Activated T-cell treated with anti-CD3 and anti-CD28 coated beads, Interleukin-2, amount 50 U/mL, for 72 hours (primary cell): Measurements from ENCODE around the gene UBE2E3. TPM values are rescaled to one million over a fixed set of nuclear protein-coding genes. Genes with fewer than 3 reads are reported as not detected.

ENCODE experiments used
- ATAC-seq, 2 donors: fragments of 150-1000 bp; cut with Tn5 transposase; replicated peaks in 1 of 2; 2 replicates each; pipeline ENCODE4 v1.10.0; 2021; ENCODE audit warnings: moderate library complexity in 2 of 2, mild to moderate bottlenecking in 1 of 2
- DNase-seq, 2 donors: peaks; one replicate each; pipeline ENCODE4 v3.0.0; 2021 to 2022; ENCODE audit warnings: mixed read lengths in 1 of 2
- H3K27ac Mint-ChIP-seq: one replicate; pipeline ENCODE4 v1.8.0; 2022; ENCODE audit warnings: mild to moderate bottlenecking, moderate library complexity, mixed read lengths
- H3K27me3 Mint-ChIP-seq: one replicate; pipeline ENCODE4 v1.8.0; 2022; ENCODE audit warnings: low read depth, mixed read lengths
- H3K36me3 Mint-ChIP-seq, 2 donors: one replicate each; pipeline ENCODE4 v1.8.0; 2022; ENCODE audit warnings: mixed read lengths in 2 of 2, mild to moderate bottlenecking in 1 of 2; ENCODE audit not compliant: insufficient read depth in 2 of 2
- H3K4me1 Mint-ChIP-seq: one replicate; pipeline ENCODE4 v1.8.0; 2022; ENCODE audit warnings: low read depth, mixed read lengths
- H3K4me3 Mint-ChIP-seq, 2 donors: one replicate each; pipeline ENCODE4 v1.8.0; 2022; ENCODE audit warnings: mild to moderate bottlenecking in 2 of 2, mixed read lengths in 2 of 2, moderate library complexity in 2 of 2
- H3K9me3 Mint-ChIP-seq, 2 donors: one replicate each; pipeline ENCODE4 v1.8.0; 2022; ENCODE audit warnings: mixed read lengths in 2 of 2
- total RNA-seq, 2 donors: library from RNA; stranded (reverse); gene quantifications; one replicate each; pipeline ENCODE4 v1.2.3, GENCODE V29; 2022

Gene UBE2E3
- total RNA-seq, 2 donors from 2014 or later: 37.8 to 41.4 TPM

- no peak overlapping the region for H3K27ac Mint-ChIP-seq
- H3K4me1 Mint-ChIP-seq: peaks cover 10% of the 10 kb centered on the region
- DNase-seq (no peak), ATAC-seq (no peak)
- H3K36me3 Mint-ChIP-seq: no peaks in the 10 kb centered on the region
- no peak overlapping the region for H3K4me3 Mint-ChIP-seq
- no peaks in the 10 kb centered on the region for H3K9me3 Mint-ChIP-seq
- no peaks in the 10 kb centered on the region for H3K27me3 Mint-ChIP-seq
Observed at GRCh38 chr2:181047829-181048228, 67.4 kb downstream of the UBE2E3 start.

DNA sequence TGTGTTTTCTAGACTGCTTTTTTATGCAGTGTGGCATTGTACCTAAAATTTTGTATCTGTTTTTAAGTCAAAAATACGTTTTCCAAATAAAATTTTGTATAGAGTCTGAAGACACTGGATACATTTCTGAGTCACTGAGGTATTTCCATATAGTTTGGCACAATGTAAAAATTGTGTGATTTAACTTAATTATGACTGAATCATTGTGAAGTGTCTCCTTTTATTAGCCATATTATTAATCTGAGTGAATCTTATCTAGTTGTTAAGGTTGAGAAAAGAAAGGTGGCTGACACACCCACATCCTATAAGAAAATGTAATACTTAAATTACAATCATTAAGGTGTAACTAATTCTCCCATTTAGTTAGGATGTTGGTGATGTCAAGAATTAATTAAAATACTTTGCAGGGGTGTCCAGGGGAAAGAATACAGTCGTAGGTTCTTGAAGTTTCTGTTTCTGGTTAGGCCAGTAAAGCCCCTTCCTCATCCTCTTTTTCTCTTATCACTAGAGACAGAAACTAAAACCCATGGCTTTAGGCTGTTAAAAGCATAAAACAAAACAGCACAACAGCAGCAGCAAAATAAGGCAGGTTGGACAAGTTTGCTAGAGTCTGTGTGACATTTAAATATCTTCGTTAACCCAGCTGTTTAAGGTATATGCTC, 71.6 kb downstream of the UBE2E3 start:
- H3K36me3 Mint-ChIP-seq: no peaks in the 10 kb centered on the region
- no peaks in the 10 kb centered on the region for H3K27me3 Mint-ChIP-seq
- peak overlapping the region in 1 of 2 donors; percentile 46 for H3K4me3 Mint-ChIP-seq
- ATAC-seq: peak in 1 of 2 donors; percentile 11
- peaks cover 25% of the 10 kb centered on the region for H3K4me1 Mint-ChIP-seq
- no peak for DNase-seq
- H3K27ac Mint-ChIP-seq: peak overlapping the region; percentile 45
- no peaks in the 10 kb centered on the region for H3K9me3 Mint-ChIP-seq

DNA sequence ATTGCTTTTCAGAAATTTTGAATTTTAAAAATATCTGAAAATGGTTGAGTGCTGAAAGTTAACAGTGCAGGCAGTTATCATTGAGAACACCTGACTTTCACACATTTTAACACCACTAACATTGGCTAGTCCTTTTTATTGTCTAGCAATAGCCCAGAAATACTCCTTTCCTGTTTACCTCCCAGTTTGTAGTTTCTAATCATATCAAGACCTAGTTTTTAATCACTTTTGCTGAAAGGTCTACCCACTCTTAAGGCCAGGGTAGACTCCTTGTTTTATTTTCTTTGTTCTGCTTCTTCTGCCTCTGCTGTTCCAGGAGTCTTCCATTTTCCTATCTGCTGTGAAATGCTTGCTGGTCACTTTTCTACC, 72.1 kb downstream of the UBE2E3 start:
- H3K27ac Mint-ChIP-seq: peak overlapping the region; percentile 45
- H3K9me3 Mint-ChIP-seq: no peaks in the 10 kb centered on the region
- no peaks in the 10 kb centered on the region for H3K27me3 Mint-ChIP-seq
- H3K36me3 Mint-ChIP-seq: no peaks in the 10 kb centered on the region
- ATAC-seq: peak; percentile 54 to 76
- H3K4me3 Mint-ChIP-seq: peak overlapping the region; percentile 11 to 46
- peaks cover 25% of the 10 kb centered on the region for H3K4me1 Mint-ChIP-seq
- no peak for DNase-seq

GRCh38 chr2:181054256-181054655, 73.9 kb downstream of the UBE2E3 start:
- H3K27me3 Mint-ChIP-seq: no peaks in the 10 kb centered on the region
- H3K4me3 Mint-ChIP-seq: no peak overlapping the region
- no peaks in the 10 kb centered on the region for H3K9me3 Mint-ChIP-seq

DNA sequence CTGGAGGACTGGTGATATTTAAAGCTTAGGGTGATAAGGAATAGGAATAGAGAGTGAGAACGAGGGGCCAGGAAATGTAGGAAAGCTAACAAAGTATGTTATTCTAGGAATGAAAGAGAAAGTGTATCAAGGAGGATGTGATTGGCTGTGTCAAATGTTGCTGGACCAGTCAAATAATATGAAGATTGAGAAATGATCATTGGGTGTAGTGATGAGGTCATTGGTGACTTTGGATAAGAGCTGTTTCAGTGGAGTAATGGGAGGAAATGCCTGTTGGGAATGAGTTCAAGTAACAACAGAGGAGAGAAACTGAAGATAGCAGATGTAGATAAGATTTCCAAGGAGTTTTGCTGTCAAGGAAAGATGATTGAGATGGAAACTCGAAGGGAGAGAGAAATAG, 74.4 kb downstream of the UBE2E3 start:
- no peak overlapping the region for H3K4me3 Mint-ChIP-seq
- peaks cover 25% of the 10 kb centered on the region for H3K4me1 Mint-ChIP-seq
- DNase-seq (no peak), ATAC-seq (no peak)
- no peaks in the 10 kb centered on the region for H3K36me3 Mint-ChIP-seq
- H3K27ac Mint-ChIP-seq: no peak overlapping the region
- H3K9me3 Mint-ChIP-seq: no peaks in the 10 kb centered on the region
- H3K27me3 Mint-ChIP-seq: no peaks in the 10 kb centered on the region

More at GRCh38 chr2:181054256-181054655, 73.9 kb downstream of the UBE2E3 start:
- no peak overlapping the region for H3K27ac Mint-ChIP-seq
- H3K36me3 Mint-ChIP-seq: no peaks in the 10 kb centered on the region
- peaks cover 25% of the 10 kb centered on the region for H3K4me1 Mint-ChIP-seq
- ATAC-seq (no peak), DNase-seq (no peak)

GRCh38 chr2:181058378-181059269, 78.2 kb downstream of the UBE2E3 start:
- Mint-ChIP-seq H3K4me1 (peaks cover 11% of the 10 kb centered on the region), H3K27me3 (no peaks in the 10 kb centered on the region), H3K36me3 (no peaks in the 10 kb centered on the region), H3K9me3 (no peaks in the 10 kb centered on the region), H3K27ac (no peak overlapping the region), H3K4me3 (no peak overlapping the region)
- peak; percentile 29 to 33 for DNase-seq
- ATAC-seq: peak; percentile 32 to 53

DNA sequence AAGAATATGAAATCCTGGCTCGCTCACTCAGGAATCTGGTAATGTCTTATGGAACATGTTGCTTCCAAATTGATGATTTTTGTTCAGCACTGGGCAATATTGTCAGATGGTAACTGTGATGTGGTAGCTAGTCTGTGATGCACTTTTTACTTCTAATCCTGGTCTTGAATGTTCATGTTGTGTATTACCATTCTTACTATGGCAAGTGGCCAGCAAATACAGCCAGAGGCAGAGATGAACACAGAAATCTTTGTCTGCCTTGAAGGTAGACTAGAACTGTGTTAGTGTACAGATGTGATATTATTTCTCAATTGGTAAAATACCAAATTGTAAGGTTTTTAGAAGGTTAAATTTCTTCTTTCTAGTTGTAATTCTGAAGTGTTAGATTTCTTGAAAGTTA, 83.3 kb downstream of the UBE2E3 start:
- Mint-ChIP-seq H3K27ac (no peak overlapping the region), H3K4me3 (no peak overlapping the region), H3K4me1 (no peaks in the 10 kb centered on the region), H3K27me3 (no peaks in the 10 kb centered on the region), H3K36me3 (no peaks in the 10 kb centered on the region), H3K9me3 (no peaks in the 10 kb centered on the region)
- ATAC-seq: no peak
- DNase-seq: no peak

GRCh38 chr2:181065458-181065857, 85.1 kb downstream of the UBE2E3 start:
- no peak for ATAC-seq
- DNase-seq: no peak
- Mint-ChIP-seq H3K9me3 (no peaks in the 10 kb centered on the region), H3K4me1 (no peaks in the 10 kb centered on the region), H3K27me3 (no peaks in the 10 kb centered on the region), H3K36me3 (no peaks in the 10 kb centered on the region), H3K4me3 (no peak overlapping the region), H3K27ac (no peak overlapping the region)

DNA sequence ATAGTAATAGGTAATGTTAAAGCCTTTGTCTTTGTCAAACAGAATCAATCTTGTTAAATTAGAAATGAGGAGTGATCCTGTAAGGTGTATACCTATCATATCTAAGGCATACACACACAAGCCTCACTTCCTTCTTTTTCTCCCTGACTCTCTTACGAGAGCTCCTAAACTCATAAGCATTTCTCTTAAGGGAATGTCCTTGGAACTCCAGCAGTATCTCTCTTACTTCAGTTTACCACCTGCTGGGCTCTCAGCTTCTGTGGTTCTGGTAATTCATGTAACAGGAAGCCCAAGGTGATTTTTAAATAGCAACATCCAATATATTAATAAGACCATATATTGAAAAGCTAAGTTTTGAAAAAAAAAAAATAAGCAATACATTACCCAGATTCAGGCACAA, 85.9 kb downstream of the UBE2E3 start:
- Mint-ChIP-seq H3K4me3 (no peak overlapping the region), H3K9me3 (no peaks in the 10 kb centered on the region), H3K27ac (no peak overlapping the region), H3K36me3 (no peaks in the 10 kb centered on the region), H3K27me3 (no peaks in the 10 kb centered on the region), H3K4me1 (no peaks in the 10 kb centered on the region)
- ATAC-seq (no peak), DNase-seq (no peak)

DNA sequence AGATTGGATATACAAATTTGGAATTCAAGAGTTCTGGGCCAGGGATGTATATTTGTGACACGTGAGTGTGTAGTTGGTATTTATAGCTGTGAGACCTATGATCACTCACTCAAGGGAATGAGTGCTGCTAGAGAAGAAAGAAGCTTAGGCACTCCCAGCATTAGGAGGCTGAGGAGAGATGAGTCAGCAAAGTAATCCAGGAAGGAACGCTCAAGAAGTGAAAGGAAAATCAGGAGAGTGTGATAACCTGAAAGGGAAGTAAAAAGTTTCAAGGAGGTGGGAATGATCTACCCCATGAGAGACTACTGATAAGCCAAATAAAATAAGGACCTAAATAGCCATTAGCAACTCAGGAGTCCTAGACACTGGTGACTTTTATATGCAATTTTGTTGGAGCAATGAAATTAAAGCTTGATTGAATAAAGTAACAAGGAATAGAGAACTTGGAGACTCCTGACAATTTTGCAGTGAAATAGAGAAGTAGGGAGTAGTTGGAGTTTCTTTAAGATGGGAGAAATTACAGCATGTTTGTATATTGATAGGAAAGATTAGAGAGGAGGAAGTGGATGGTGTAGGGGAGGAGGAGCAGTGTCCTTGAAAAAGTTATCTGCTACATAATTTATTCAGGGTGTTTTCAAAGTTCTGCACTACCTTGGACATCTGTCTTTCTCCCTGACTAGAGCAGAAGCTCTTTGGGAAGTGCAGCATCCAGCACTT, 89.9 kb downstream of the UBE2E3 start:
- Mint-ChIP-seq H3K4me3 (no peak overlapping the region), H3K9me3 (no peaks in the 10 kb centered on the region), H3K36me3 (no peaks in the 10 kb centered on the region), H3K27ac (no peak overlapping the region), H3K27me3 (no peaks in the 10 kb centered on the region), H3K4me1 (no peaks in the 10 kb centered on the region)
- DNase-seq: no peak
- ATAC-seq: no peak

- ATAC-seq (no peak), DNase-seq (no peak)
- H3K27ac Mint-ChIP-seq: no peak overlapping the region
- no peaks in the 10 kb centered on the region for H3K9me3 Mint-ChIP-seq
- no peaks in the 10 kb centered on the region for H3K36me3 Mint-ChIP-seq
- no peak overlapping the region for H3K4me3 Mint-ChIP-seq
- H3K4me1 Mint-ChIP-seq: no peaks in the 10 kb centered on the region
- no peaks in the 10 kb centered on the region for H3K27me3 Mint-ChIP-seq
Observed at GRCh38 chr2:181070836-181071200, 90.4 kb downstream of the UBE2E3 start.

DNA sequence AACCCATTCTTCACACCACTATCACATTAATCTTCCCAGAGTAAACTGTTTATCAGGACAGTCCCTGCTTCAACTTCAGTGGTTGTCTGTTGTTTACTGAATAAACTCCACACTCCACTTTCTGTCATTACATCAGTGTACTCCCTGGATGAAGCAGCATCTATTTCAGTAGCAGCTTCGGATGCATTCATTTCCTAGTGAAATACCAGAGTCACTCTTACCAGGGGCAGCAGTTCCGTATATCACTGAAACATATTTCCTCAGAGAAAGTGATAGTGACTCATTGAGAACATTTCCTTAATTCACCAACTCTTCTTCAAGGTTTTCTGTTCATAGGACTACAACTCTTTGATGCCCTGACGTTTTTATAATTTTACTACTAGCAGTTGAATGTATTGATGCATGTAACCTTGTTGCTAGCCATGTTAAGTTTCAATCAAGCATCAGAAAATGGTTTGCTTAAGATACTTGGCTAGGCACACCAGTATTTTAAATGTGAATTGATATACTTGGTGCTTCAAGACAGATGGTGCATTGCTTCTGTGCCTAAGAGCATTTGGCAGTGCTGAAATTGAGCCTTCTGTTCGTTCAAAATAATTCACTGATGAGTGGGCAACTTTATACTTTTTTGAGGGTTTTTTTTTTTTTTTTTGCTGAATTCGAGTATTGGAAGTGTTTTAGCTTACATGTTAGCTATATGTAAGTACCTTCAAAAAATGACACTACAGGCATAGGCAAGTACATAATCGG, 92.3 kb downstream of the UBE2E3 start:
- H3K27ac Mint-ChIP-seq: peak overlapping the region; percentile 35

GRCh38 chr2:181073896-181074295, 93.5 kb downstream of the UBE2E3 start:
- no peak for DNase-seq

More for the DNA sequence above, 92.3 kb downstream of the UBE2E3 start:
- Mint-ChIP-seq H3K4me1 (no peaks in the 10 kb centered on the region), H3K27me3 (no peaks in the 10 kb centered on the region), H3K4me3 (no peak overlapping the region), H3K9me3 (no peaks in the 10 kb centered on the region), H3K36me3 (no peaks in the 10 kb centered on the region)
- no peak for DNase-seq
- no peak for ATAC-seq

More at GRCh38 chr2:181073896-181074295, 93.5 kb downstream of the UBE2E3 start:
- ATAC-seq: no peak
- H3K27ac Mint-ChIP-seq: no peak overlapping the region
- H3K4me1 Mint-ChIP-seq: no peaks in the 10 kb centered on the region
- H3K9me3 Mint-ChIP-seq: no peaks in the 10 kb centered on the region
- no peaks in the 10 kb centered on the region for H3K27me3 Mint-ChIP-seq
- no peak overlapping the region for H3K4me3 Mint-ChIP-seq
- no peaks in the 10 kb centered on the region for H3K36me3 Mint-ChIP-seq
